Measurements from ENCODE around the gene CDKL5. TPM values are rescaled to one million over a fixed set of nuclear protein-coding genes. Genes with fewer than 3 reads are reported as not detected.

CDKL5 gene
- total RNA-seq, 1 experiment from 2014 or later = 1.2 TPM

GRCh38 chrX:18591834-18592233, 166.4 kb downstream of the CDKL5 start:
- ChIA-PET POLR2A (no interaction called here), CTCF (no interaction called here)
- Histone ChIP-seq H3K4me3 (ENCODE audit: low read depth in 2 of 2, low read length in 2 of 2) (no peak overlapping the region), H3K9me3 (ENCODE audit: control insufficient read depth, insufficient read depth, low read depth, low read length) (no peaks in the 10 kb centered on the region), H3K27ac (ENCODE audit: low read length) (no peak overlapping the region), H3K4me1 (ENCODE audit: control insufficient read depth, insufficient read depth, low read length) (no peaks in the 10 kb centered on the region), H3K36me3 (ENCODE audit: control insufficient read depth, insufficient read depth, low read length) (no peaks in the 10 kb centered on the region), H3K27me3 (ENCODE audit: control insufficient read depth, insufficient read depth, low read length) (no peaks in the 10 kb centered on the region)
- BruUV-seq (replicated peaks) = no TSS peak
- DNase-seq (ENCODE audit: low read depth, low spot score) (no peak), ATAC-seq (no peak)
- in situ Hi-C loops (cut with HindIII; ENCODE audit: low pct_unique_long_range_greater_than_20kb, low sequenced_read_pairs) (no loop called here), intact Hi-C loops (cut with micrococcal nuclease; ENCODE audit: unreplicated experiment) (no loop called here)
- TF ChIP-seq POLR2AphosphoS5 (IDR thresholded peaks at IDR 0.05; ENCODE audit: low read depth, low read length) = no peak
- no peak for TF ChIP-seq CTCF (IDR thresholded peaks at IDR 0.05)
- no peak for TF ChIP-seq REST (IDR thresholded peaks at IDR 0.05; ENCODE audit: insufficient read depth in 1 of 2, low read depth in 2 of 2, low read length in 1 of 2)
- no peak for TF ChIP-seq TCF7L2 (IDR thresholded peaks at IDR 0.05; ENCODE audit: low read depth, low read length)

- ATAC-seq (no peak), DNase-seq (ENCODE audit: low read depth, low spot score) (no peak)
- H3K36me3 ChIP-seq (ENCODE audit: control insufficient read depth, insufficient read depth, low read length) = no peaks in the 10 kb centered on the region
- H3K27ac ChIP-seq (ENCODE audit: low read length) = no peak overlapping the region
- in situ Hi-C loops (cut with HindIII; ENCODE audit: low pct_unique_long_range_greater_than_20kb, low sequenced_read_pairs) (no loop called here), intact Hi-C loops (cut with micrococcal nuclease; ENCODE audit: unreplicated experiment) (no loop called here)
- H3K4me3 ChIP-seq (ENCODE audit: low read depth in 2 of 2, low read length in 2 of 2) = no peak overlapping the region
- no TSS peak for BruUV-seq (replicated peaks)
- no peaks in the 10 kb centered on the region for H3K4me1 ChIP-seq (ENCODE audit: control insufficient read depth, insufficient read depth, low read length)
- H3K27me3 ChIP-seq (ENCODE audit: control insufficient read depth, insufficient read depth, low read length) = no peaks in the 10 kb centered on the region
- no peaks in the 10 kb centered on the region for H3K9me3 ChIP-seq (ENCODE audit: control insufficient read depth, insufficient read depth, low read depth, low read length)
- CTCF ChIA-PET = no interaction called here
- POLR2A ChIA-PET = no interaction called here
- no peak for TF ChIP-seq REST (IDR thresholded peaks at IDR 0.05; ENCODE audit: insufficient read depth in 1 of 2, low read depth in 2 of 2, low read length in 1 of 2)
- no peak for TF ChIP-seq TCF7L2 (IDR thresholded peaks at IDR 0.05; ENCODE audit: low read depth, low read length)
- no peak for TF ChIP-seq POLR2AphosphoS5 (IDR thresholded peaks at IDR 0.05; ENCODE audit: low read depth, low read length)
Measured at GRCh38 chrX:18594079-18594478, 168.7 kb downstream of the CDKL5 start.

All from Panc1 (cell line).